ENCODE data around the gene POLDIP2. TPM values are rescaled to one million over a fixed set of nuclear protein-coding genes. Genes with fewer than 3 reads are reported as not detected.

Gene POLDIP2
- total and polyA plus RNA-seq, 9 of the 15 experiments (the other 6 are each of a cell fraction or from before 2014, with no cell fraction given) = 22.0 to 137 (median 104) TPM

DNA sequence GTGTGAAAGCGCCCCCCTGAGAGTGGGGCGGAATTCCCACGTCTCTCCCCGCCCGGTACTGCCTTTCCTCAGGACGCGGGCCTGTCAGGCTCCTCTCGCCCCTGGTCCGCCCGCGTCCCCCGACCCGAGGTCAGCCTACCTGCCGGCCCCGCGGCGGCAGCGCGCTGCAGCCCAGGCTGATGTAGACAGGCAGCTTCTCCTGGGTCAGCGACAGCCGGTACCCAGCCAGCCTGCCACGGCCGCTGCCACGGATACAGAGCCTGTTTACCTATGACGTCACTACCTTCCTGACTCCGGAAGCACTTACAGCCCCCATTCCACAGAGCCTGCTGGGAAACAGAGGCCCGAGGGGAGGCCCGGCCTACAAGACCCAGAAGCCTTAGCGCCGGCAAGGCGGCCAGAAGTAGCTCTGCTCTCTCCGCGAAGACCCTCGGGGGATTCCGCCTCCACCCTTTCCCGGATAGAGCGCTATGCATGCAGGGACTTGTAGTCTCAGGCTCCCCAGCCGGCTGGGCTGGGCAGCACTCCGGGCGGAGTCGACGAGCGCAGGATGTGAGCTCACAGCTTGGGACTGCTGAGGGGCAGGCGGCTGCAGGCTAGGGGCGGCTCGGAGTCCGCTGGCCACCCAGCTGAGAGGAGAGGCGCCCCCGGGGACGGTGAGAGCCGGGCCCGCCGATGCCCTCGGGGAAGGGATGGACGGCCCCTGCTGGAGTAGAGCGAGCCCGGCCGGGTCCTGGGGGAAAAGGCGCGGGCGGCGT, 21.9 kb downstream of the POLDIP2 start, which contains the start of the genes IFT20 and TNFAIP1 (continued):
- TF ChIP-seq GATA2 (CRISPR knock-in tag; IDR thresholded peaks at IDR 0.05) (no peak), HDAC8 (tag; IDR thresholded peaks at IDR 0.05) (peak; percentile 76; the same call in 1 of the 2 replicates), KDM5B (IDR thresholded peaks at IDR 0.05; ENCODE audit: insufficient replicate concordance, low read depth, low read length) (peak; percentile 48), KDM1A (IDR thresholded peaks at IDR 0.05) (no peak), ZFP30 (CRISPR knock-in tag; IDR thresholded peaks at IDR 0.05; ENCODE audit: borderline replicate concordance) (no peak), SIRT6 (IDR thresholded peaks at IDR 0.05; ENCODE audit: low read depth, low read length) (no peak), ATF1 (CRISPR knock-in tag; IDR thresholded peaks at IDR 0.05) (peak; percentile 82), ATF1 (tag; IDR thresholded peaks at IDR 0.05) (peak; percentile 99), ZNF174 (CRISPR knock-in tag; IDR thresholded peaks at IDR 0.05) (no peak), ILK (tag; IDR thresholded peaks at IDR 0.05; ENCODE audit: borderline replicate concordance, low read depth) (no peak), TEAD4 (IDR thresholded peaks at IDR 0.05; ENCODE audit: low read length) (peak; percentile 63; the same call in 1 of the 2 replicates), TEAD4 (CRISPR knock-in tag; IDR thresholded peaks at IDR 0.05; ENCODE audit: borderline replicate concordance) (no peak), RBM25 (IDR thresholded peaks at IDR 0.05; ENCODE audit: low read depth, low read length, severe bottlenecking) (no peak), NUFIP1 (IDR thresholded peaks at IDR 0.05; ENCODE audit: partially characterized antibody) (no peak), CSDE1 (IDR thresholded peaks at IDR 0.05) (peak in 1 of 2 experiments; percentile 48; a peak in 1 of 4 replicates), ILF3 (IDR thresholded peaks at IDR 0.05; ENCODE audit: borderline replicate concordance) (no peak), KHSRP (IDR thresholded peaks at IDR 0.05) (peak; percentile 93), TEAD2 (tag; IDR thresholded peaks at IDR 0.05) (no peak), FOXJ2 (tag; IDR thresholded peaks at IDR 0.05) (peak; percentile 99), DMBX1 (CRISPR knock-in tag; IDR thresholded peaks at IDR 0.05; ENCODE audit: borderline replicate concordance) (peak; percentile 67; the same call in 1 of the 2 replicates), SMARCB1 (IDR thresholded peaks at IDR 0.05; ENCODE audit: insufficient read length, low read depth) (no peak)
- TF ChIP-seq, protein P1, sequence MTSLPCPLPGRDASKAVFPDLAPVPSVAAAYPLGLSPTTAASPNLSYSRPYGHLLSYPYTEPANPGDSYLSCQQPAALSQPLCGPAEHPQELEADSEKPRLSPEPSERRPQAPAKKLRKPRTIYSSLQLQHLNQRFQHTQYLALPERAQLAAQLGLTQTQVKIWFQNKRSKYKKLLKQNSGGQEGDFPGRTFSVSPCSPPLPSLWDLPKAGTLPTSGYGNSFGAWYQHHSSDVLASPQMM (CRISPR knock-in tag; IDR thresholded peaks at IDR 0.05) = no peak
- TF ChIP-seq, protein P2, sequence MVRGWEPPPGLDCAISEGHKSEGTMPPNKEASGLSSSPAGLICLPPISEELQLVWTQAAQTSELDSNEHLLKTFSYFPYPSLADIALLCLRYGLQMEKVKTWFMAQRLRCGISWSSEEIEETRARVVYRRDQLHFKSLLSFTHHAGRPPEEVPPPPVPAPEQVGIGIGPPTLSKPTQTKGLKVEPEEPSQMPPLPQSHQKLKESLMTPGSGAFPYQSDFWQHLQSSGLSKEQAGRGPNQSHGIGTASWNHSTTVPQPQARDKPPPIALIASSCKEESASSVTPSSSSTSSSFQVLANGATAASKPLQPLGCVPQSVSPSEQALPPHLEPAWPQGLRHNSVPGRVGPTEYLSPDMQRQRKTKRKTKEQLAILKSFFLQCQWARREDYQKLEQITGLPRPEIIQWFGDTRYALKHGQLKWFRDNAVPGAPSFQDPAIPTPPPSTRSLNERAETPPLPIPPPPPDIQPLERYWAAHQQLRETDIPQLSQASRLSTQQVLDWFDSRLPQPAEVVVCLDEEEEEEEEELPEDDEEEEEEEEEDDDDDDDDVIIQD (CRISPR knock-in tag; IDR thresholded peaks at IDR 0.05) = peak; percentile 77; the same call in 1 of the 2 replicates
- TF ChIP-seq, protein P3, sequence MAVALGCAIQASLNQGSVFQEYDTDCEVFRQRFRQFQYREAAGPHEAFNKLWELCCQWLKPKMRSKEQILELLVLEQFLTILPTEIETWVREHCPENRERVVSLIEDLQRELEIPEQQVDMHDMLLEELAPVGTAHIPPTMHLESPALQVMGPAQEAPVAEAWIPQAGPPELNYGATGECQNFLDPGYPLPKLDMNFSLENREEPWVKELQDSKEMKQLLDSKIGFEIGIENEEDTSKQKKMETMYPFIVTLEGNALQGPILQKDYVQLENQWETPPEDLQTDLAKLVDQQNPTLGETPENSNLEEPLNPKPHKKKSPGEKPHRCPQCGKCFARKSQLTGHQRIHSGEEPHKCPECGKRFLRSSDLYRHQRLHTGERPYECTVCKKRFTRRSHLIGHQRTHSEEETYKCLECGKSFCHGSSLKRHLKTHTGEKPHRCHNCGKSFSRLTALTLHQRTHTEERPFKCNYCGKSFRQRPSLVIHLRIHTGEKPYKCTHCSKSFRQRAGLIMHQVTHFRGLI (CRISPR knock-in tag; IDR thresholded peaks at IDR 0.05) = no peak

Data from K562 (cell line).